AG04449 (cell line): ENCODE measurements around the gene TMEM86B.
"Not testable (repeated sequence)": the region's sequence is repeated elsewhere in the genome, so short reads cannot be mapped to it uniquely, and the experiment has no call there.

Experiments used
- CTCF ChIA-PET: fragments of 350-600 bp; formaldehyde crosslinking; extraction: SDS; loops from one replicate; lab custom pipeline; 2021; ENCODE audit warnings: antibody characterized with exemption; lab: Yijun Ruan, JAX
- POLR2A ChIA-PET: fragments of 400-600, 350-600 bp; formaldehyde crosslinking; extraction: SDS; loops from one replicate; lab custom pipeline; 2020; ENCODE audit warnings: antibody characterized with exemption, inconsistent platforms; lab: Yijun Ruan, JAX
- DNase-seq: peaks from one replicate; pipeline ENCODE4 v3.0.0-alpha.2; 2010; ENCODE audit warnings: low read depth, low spot score
- H3K4me3 ChIP-seq: 2 replicates; pipeline ENCODE4 v1.5.1; 2011; ENCODE audit warnings: low read depth, mild to moderate bottlenecking, control low read depth, low read length
- CTCF ChIP-seq: IDR thresholded peaks from one replicate; pipeline ENCODE4 v1.5.1; 2011; ENCODE audit warnings: mild to moderate bottlenecking, moderate library complexity, low read length, control low read depth, inconsistent platforms; ENCODE audit not compliant: insufficient read depth; ENCODE audit errors: missing control alignments

TMEM86B gene

GRCh38 chr19:55226788-55227187 is 1.8 kb downstream of the TMEM86B start:
- no peak for DNase-seq
- TF ChIP-seq CTCF: no peak
- ChIA-PET POLR2A (no interaction called here), CTCF (no interaction called here)
- no peak overlapping the region for H3K4me3 ChIP-seq

- no peak overlapping the region for H3K4me3 ChIP-seq
- ChIA-PET CTCF (no interaction called here), POLR2A (interaction anchor here (0.7 kb wide), 1 partner anchor 112 kb away, joined by 3 read pairs; no protein-coding TSS in a partner anchor)
- TF ChIP-seq CTCF: no peak
- no peak for DNase-seq
These were observed 2.3 kb downstream of the TMEM86B start for GRCh38 chr19:55226273-55226672.

DNA sequence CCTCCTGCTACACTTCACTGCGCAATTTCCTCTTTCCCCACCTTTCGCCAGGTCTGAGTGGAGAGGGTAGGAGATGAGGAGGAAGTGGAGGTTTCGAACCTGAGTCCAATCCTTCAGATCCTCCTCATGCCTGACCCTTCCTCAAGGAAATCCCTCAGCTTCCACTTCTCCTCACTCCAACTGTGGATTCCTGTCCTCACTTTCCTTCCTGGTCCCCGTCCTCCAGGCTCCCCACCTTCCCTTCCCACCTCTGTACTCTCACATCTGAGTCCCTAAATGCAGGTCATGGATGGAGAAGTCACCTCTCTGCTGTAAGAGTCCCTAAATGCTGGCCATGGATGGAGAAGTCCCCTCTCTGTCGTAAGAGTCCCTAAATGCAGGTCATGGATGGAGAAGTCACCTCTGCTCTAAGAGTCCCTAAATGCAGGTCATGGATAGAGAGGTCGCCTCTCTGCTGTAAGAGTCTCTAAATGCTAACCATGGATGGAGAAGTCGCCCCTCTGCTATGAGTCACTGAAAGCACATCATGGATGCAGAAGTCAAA is 3.1 kb downstream of the TMEM86B start:
- CTCF ChIA-PET: interaction anchor here (0.6 kb wide), 1 partner anchor 68 kb away, joined by 3 read pairs; the partner anchor contains the start of gene TNNI3
- DNase-seq: no peak
- no peak for TF ChIP-seq CTCF

DNA sequence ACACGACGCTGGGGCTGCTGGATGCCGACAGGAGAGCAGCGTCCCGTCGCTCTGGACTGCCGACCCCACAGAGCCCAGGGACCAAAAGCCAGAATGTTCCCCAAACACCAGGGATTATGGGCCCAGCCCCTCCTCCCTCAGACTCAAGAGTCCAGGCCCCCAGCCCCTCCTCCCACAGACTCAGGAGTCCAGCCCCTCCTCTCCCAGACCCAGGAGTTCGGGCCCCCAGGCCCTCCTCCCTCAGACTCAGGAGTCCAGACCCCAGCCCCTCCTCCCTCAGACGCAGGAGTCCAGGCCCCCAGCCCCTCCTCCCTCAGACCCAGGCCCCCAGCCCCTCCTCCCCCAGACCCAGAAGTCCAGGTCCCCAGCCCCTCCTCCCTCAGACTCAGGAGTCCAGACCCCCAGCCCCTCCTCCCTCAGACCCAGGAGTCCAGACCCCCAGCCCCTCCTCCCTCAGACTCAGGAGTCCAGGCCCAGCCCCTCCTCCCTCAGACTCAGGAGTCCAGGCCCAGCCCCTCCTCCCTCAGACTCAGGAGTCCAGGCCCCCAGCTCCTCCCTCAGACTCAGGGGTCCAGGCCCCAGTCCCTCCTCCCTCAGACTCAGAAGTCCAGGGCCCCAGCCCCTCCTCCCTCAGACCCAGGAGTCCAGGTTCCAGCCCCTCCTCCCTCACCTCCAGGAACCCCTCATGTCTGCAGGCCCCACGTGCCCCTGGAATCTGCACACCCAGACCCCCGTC is 3.7 kb downstream of the TMEM86B start:
- CTCF ChIA-PET: interaction anchor here (0.6 kb wide), 1 partner anchor 67 kb away, joined by 3 read pairs; the partner anchor contains the start of gene TNNI3
- DNase-seq, POLR2A ChIA-PET, H3K4me3 ChIP-seq: not testable (repeated sequence)

More for the DNA sequence above, 3.1 kb downstream of the TMEM86B start:
- POLR2A ChIA-PET: interaction anchor here (0.7 kb wide), 1 partner anchor 113 kb away, joined by 3 read pairs; no protein-coding TSS in a partner anchor
- H3K4me3 ChIP-seq: no peak overlapping the region

DNA sequence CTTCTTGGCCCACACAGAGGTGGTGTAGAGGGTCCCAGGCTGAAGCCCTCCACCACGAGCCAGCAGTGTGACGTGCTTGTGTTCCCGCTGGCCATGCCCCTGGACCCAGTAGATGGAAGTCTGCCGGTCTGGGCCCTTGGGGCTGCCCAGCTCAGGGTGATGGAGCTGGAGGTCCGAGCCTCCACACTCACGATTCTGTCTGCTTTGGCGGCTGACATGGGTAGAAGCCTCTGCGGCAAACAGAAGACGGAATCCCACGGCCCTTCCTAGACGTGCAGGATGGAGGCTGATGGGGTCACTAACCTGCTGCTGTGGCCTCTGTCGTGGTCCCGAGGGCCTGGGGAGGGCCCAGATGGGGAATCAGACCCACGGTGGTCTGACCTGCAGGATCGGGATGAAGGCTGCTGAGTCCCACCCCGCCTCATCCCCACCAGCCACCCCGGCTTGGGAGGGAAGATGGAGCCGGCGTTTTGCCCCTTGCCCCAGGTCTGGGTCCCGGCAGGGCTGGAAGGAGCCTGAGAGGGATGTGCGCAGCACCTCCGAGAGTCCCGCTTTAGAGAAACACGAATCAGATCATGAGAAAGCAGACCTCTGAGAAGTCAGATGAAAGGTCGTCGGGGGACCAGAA is 4.4 kb downstream of the TMEM86B start:
- DNase-seq: no peak
- CTCF ChIA-PET: interaction anchor here (1.5 kb wide), 1 partner anchor 10 kb away, joined by 3 read pairs; no protein-coding TSS in a partner anchor
- no peak for TF ChIP-seq CTCF
- POLR2A ChIA-PET: no interaction called here
- H3K4me3 ChIP-seq: no peak overlapping the region

GRCh38 chr19:55223291-55224037 is 5.1 kb downstream of the TMEM86B start:
- no peak for DNase-seq
- no peak for TF ChIP-seq CTCF
- POLR2A ChIA-PET: no interaction called here
- CTCF ChIA-PET: interaction anchor here (1.5 kb wide), 1 partner anchor 11 kb away, joined by 3 read pairs; no protein-coding TSS in a partner anchor
- no peak overlapping the region for H3K4me3 ChIP-seq
